Adrenal gland (tissue), 12 donors: ENCODE results near the gene ANKRD33B. TPM values are rescaled to one million over a fixed set of nuclear protein-coding genes. Genes with fewer than 3 reads are reported as not detected.
A peak's percentile ranks its signal among the peaks of the same experiment; 100 is the strongest.
"Not testable (repeated sequence)": the region's sequence is repeated elsewhere in the genome, so short reads cannot be mapped to it uniquely, and the experiment has no call there.

Source experiments
- DNase-seq, 7 donors: peaks; one replicate each; pipeline ENCODE4 v3.0.0-alpha.2; 2019 to 2020
- H3K27ac ChIP-seq, 5 donors: fragments of 200-600 bp; sonication (generic) in 4 of 5; 1 replicate in 3 of 5; 2 replicates in 2 of 5; pipeline versions ENCODE4 v1.5.1 to v1.8.0; 2016 to 2020; ENCODE audit warnings: mild to moderate bottlenecking in 1 of 5
- H3K27me3 ChIP-seq: fragments of 200-600 bp; 2 replicates; pipeline ENCODE4 v1.8.0; 2021
- H3K36me3 ChIP-seq, 2 donors: fragments of 200-600 bp; replicated peaks in 1 of 2; 1 replicate in 1 of 2; 2 replicates in 1 of 2; pipeline versions ENCODE4 v1.5.1 to v1.8.0; 2018 to 2022
- H3K4me1 ChIP-seq, 2 donors: fragments of 200-600 bp; replicated peaks in 1 of 2; 1 replicate in 1 of 2; 2 replicates in 1 of 2; pipeline versions ENCODE4 v1.5.1 to v1.8.0; 2018 to 2021
- H3K4me3 ChIP-seq, 4 donors: fragments of 200-600 bp; sonication (generic) in 3 of 4; one replicate each; pipeline ENCODE4 v1.5.1; 2016 to 2018
- H3K9me3 ChIP-seq, 3 donors: fragments of 200-600 bp; sonication (generic) in 1 of 3; replicated peaks in 1 of 3; 1 replicate in 2 of 3; 2 replicates in 1 of 3; pipeline versions ENCODE4 v1.5.1 to v1.8.0; 2016 to 2021
- CTCF ChIP-seq, 6 experiments: fragments of 450-650 bp in 4 of 6; fragments of 200-600 bp in 2 of 6; sonication (generic) in 1 of 6; IDR thresholded peaks; 1 replicate in 5 of 6; 2 replicates in 1 of 6; pipeline versions ENCODE4 v1.5.1 to v1.8.0; 2016 to 2021; ENCODE audit warnings: antibody characterized with exemption in 6 of 6, mild to moderate bottlenecking in 2 of 6, moderate library complexity in 1 of 6
- POLR2A ChIP-seq, 2 donors: fragments of 450-650 bp; IDR thresholded peaks; one replicate each; pipeline ENCODE4 v1.6.1; 2017; ENCODE audit warnings: antibody characterized with exemption in 2 of 2, mild to moderate bottlenecking in 2 of 2, moderate library complexity in 1 of 2
- WGBS, 4 donors: extraction: QIAGEN DNeasy Blood & Tissue Kit in 2 of 4; methylation state at CpG; one replicate each; pipeline versions ENCODE4 v1.1.5 to v1.1.7; 2013 to 2017; 5-methylcytosine and 5-hydroxymethylcytosine counted together
- intact Hi-C, 2 donors: fragments of 100-400 bp; cut with DNase I; formaldehyde crosslinking; loops; one replicate each; pipeline versions ENCODE4 v1.14.1 to v1.15.0; 2022 to 2023
- polyA plus RNA-seq, 3 donors: library from polyadenylated mRNA; stranded (reverse); fragments of 200-250 nt in 2 of 3; fragments of 350-450 nt in 1 of 3; fragmentation: Illumina TruSeq in 1 of 3; extraction: RNeasy Lipid Tissue Mini Kit (QIAGEN cat#74804) in 1 of 3; gene quantifications; one replicate each; pipeline ENCODE4 v1.2.3, GENCODE V29; 2013 to 2014
- total RNA-seq, 9 donors: library from RNA; depleted of rRNA in 4 of 9; stranded (reverse); fragments of >200 nt in 4 of 9; fragments of 120-200 nt in 1 of 9; fragmentation: NEBNext Ultra II Directional in 1 of 9; extraction: Animal tissue kit (Norgen Biotek cat#: 25700) in 1 of 9; gene quantifications; one replicate each; pipeline versions ENCODE4 v1.1.0 to v1.2.4, GENCODE V29; 2013 to 2023
- donor health status: healthy with polysubstance abuse.
- donor health status: Bipolar disorder and iron deficiency.
- donor health status: DM: yes; HTN: yes; CAD: no.
- donor health status: DM: no; HTN: no; CAD: no.
- donor health status: DM: no; HTN: no; CAD: no.
- donor health status: DM: yes; HTN: yes; CAD: no.

ANKRD33B gene
- total and polyA plus RNA-seq, 12 donors: 0.14 to 0.69 (median 0.23) TPM

GRCh38 chr5:10607023-10607665, 43.3 kb downstream of the ANKRD33B start:
- Histone ChIP-seq H3K27me3 (no peaks in the 10 kb centered on the region), H3K4me1 (peaks cover 0 to 6% of the 10 kb centered on the region in 2 donors), H3K4me3 (no peak overlapping the region), H3K9me3 (no peaks in the 10 kb centered on the region), H3K27ac (peak overlapping the region in 1 of 5 donors; percentile 60), H3K36me3 (no peaks in the 10 kb centered on the region)
- intact Hi-C loops: no loop called here
- WGBS, 4 donors: 21 to 26% (median 24%) methylated on average over 13 of the region's 13 CpGs
- peak in 1 of 7 donors; percentile 54 for DNase-seq
- TF ChIP-seq POLR2A (IDR thresholded peaks at IDR 0.05): no peak
- TF ChIP-seq CTCF (IDR thresholded peaks at IDR 0.05): no peak

- peak overlapping the region in 1 of 5 donors; percentile 60 for H3K27ac ChIP-seq
- intact Hi-C loops: no loop called here
- 6 to 35% (median 32%) methylated on average over 5 of the region's 5 CpGs for WGBS, 4 donors
- H3K4me1 ChIP-seq: peaks cover 0 to 6% of the 10 kb centered on the region in 2 donors
- H3K4me3 ChIP-seq: no peak overlapping the region
- no peaks in the 10 kb centered on the region for H3K36me3 ChIP-seq
- no peaks in the 10 kb centered on the region for H3K27me3 ChIP-seq
- TF ChIP-seq POLR2A (IDR thresholded peaks at IDR 0.05) (no peak), CTCF (IDR thresholded peaks at IDR 0.05) (no peak)
- no peaks in the 10 kb centered on the region for H3K9me3 ChIP-seq
- peak in 6 of 7 donors; percentile 25 to 67 (median 44) for DNase-seq
Measured at GRCh38 chr5:10607666-10608073, 43.8 kb downstream of the ANKRD33B start.

- H3K9me3 ChIP-seq, H3K4me1 ChIP-seq, H3K36me3 ChIP-seq, intact Hi-C loops, H3K27me3 ChIP-seq, DNase-seq, H3K4me3 ChIP-seq: not testable (repeated sequence)
- H3K27ac ChIP-seq: peak overlapping the region in 1 of 5 donors; percentile 60
- WGBS, 4 donors: 69 to 78% (median 70%) methylated on average over 8 to 9 of the region's 9 CpGs
Measured at GRCh38 chr5:10608081-10608480, 44.2 kb downstream of the ANKRD33B start.

GRCh38 chr5:10610058-10610457, 46.2 kb downstream of the ANKRD33B start:
- DNase-seq: no peak
- Histone ChIP-seq H3K4me3 (no peak overlapping the region), H3K9me3 (no peaks in the 10 kb centered on the region), H3K27me3 (no peaks in the 10 kb centered on the region), H3K36me3 (no peaks in the 10 kb centered on the region), H3K4me1 (peaks cover 0 to 6% of the 10 kb centered on the region in 2 donors), H3K27ac (no peak overlapping the region)
- intact Hi-C loops: no loop called here
- TF ChIP-seq POLR2A (IDR thresholded peaks at IDR 0.05) (no peak), CTCF (IDR thresholded peaks at IDR 0.05) (no peak)
- 69 to 79% (median 73%) methylated on average over 6 of the region's 6 CpGs for WGBS, 4 donors

- peak in 1 of 7 donors; percentile 13 for DNase-seq
- 61 to 78% (median 69%) methylated on average over 2 to 4 of the region's 4 CpGs for WGBS, 4 donors
- no peak overlapping the region for H3K27ac ChIP-seq
- no peak overlapping the region for H3K4me3 ChIP-seq
- no peaks in the 10 kb centered on the region for H3K9me3 ChIP-seq
- no peaks in the 10 kb centered on the region for H3K36me3 ChIP-seq
- TF ChIP-seq POLR2A (IDR thresholded peaks at IDR 0.05) (no peak), CTCF (IDR thresholded peaks at IDR 0.05) (no peak)
- H3K4me1 ChIP-seq: peaks cover 0 to 6% of the 10 kb centered on the region in 2 donors
- no peaks in the 10 kb centered on the region for H3K27me3 ChIP-seq
- intact Hi-C loops: no loop called here
Measured at GRCh38 chr5:10611290-10611689, 47.4 kb downstream of the ANKRD33B start.
